Mucosa of descending colon (tissue), 3 donors: ENCODE data around the gene PLSCR3. TPM values are rescaled to one million over a fixed set of nuclear protein-coding genes. Genes with fewer than 3 reads are reported as not detected.

ENCODE experiments used
- ATAC-seq: fragments of 200-7000 bp; cut with Tn5 transposase; one replicate; pipeline ENCODE4 v1.9.1; 2020; ENCODE audit warnings: mild to moderate bottlenecking, moderate library complexity
- DNase-seq, 3 donors: peaks; one replicate each; pipeline ENCODE4 v3.0.0-alpha.2; 2020
- H3K36me3 ChIP-seq: fragments of 200-600 bp; one replicate; pipeline ENCODE4 v1.8.0; 2021; ENCODE audit warnings: low read depth, mild to moderate bottlenecking
- H3K4me1 ChIP-seq: fragments of 200-600 bp; one replicate; pipeline ENCODE4 v1.8.0; 2021; ENCODE audit warnings: low read depth, mild to moderate bottlenecking
- H3K4me3 ChIP-seq: fragments of 200-600 bp; one replicate; pipeline ENCODE4 v1.8.0; 2021; ENCODE audit warnings: mild to moderate bottlenecking
- H3K9me3 ChIP-seq: fragments of 200-600 bp; one replicate; pipeline ENCODE4 v1.8.0; 2021; ENCODE audit warnings: mild to moderate bottlenecking
- intact Hi-C, 2 donors: fragments of 100-400 bp; cut with DNase I in 1 of 2; cut with micrococcal nuclease in 1 of 2; formaldehyde crosslinking; loops; one replicate each; pipeline versions ENCODE4 v1.11.0 to v1.11.1; 2022; cut with DNase I, micrococcal nuclease
- total RNA-seq, 3 donors: library from RNA; stranded (reverse); fragmentation: NEBNext Ultra II Directional in 2 of 3; extraction: Animal tissue kit (Norgen Biotek cat#: 25700) in 2 of 3; gene quantifications; one replicate each; pipeline versions ENCODE4 v1.2.1 to v1.2.4, GENCODE V29; 2021 to 2023
- TF ChIP-seq, protein P1 (sequence below): fragments of 200-600 bp; IDR thresholded peaks from one replicate; pipeline ENCODE4 v1.8.0; 2022; ENCODE audit warnings: antibody characterized with exemption, mild to moderate bottlenecking
- donor health status: DM: no; HTN: no; CAD: no; lungs with moderate emphysema.
- donor health status: DM: no; HTN: no; CAD: no.
- donor health status: DM: no; HTN: yes; CAD: no.

The PLSCR3 gene
- total RNA-seq, 3 donors from 2014 or later: 5.5 to 21.6 (median 16.4) TPM

DNA sequence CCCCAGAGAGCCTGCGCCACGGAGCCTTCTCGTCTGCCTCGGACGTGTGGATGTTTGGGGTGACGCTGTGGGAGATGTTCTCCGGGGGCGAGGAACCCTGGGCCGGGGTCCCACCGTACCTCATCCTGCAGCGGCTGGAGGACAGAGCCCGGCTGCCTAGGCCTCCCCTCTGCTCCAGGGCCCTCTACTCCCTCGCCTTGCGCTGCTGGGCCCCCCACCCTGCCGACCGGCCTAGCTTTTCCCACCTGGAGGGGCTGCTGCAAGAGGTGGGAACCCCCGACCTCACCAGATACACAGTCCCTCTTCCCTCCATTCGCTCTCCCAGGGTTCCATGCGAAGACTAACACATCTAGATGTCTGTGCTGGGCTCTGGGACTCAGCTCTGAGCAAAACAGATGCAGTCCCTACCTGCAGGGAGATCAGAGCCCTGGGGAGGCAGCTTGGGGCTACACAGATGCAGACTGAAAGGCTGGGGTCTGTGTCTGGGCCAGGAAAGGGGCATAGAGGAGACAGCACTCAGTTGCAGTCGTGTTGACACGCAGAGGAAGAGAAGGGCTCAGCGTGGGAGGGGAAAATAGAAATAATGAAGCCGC lies 9.7 kb downstream of the PLSCR3 start:
- DNase-seq: no peak
- Histone ChIP-seq H3K9me3 (no peaks in the 10 kb centered on the region), H3K36me3 (no peaks in the 10 kb centered on the region), H3K4me1 (peaks cover 7% of the 10 kb centered on the region), H3K4me3 (no peak overlapping the region)
- intact Hi-C loops: no loop called here
- TF ChIP-seq, protein P1, sequence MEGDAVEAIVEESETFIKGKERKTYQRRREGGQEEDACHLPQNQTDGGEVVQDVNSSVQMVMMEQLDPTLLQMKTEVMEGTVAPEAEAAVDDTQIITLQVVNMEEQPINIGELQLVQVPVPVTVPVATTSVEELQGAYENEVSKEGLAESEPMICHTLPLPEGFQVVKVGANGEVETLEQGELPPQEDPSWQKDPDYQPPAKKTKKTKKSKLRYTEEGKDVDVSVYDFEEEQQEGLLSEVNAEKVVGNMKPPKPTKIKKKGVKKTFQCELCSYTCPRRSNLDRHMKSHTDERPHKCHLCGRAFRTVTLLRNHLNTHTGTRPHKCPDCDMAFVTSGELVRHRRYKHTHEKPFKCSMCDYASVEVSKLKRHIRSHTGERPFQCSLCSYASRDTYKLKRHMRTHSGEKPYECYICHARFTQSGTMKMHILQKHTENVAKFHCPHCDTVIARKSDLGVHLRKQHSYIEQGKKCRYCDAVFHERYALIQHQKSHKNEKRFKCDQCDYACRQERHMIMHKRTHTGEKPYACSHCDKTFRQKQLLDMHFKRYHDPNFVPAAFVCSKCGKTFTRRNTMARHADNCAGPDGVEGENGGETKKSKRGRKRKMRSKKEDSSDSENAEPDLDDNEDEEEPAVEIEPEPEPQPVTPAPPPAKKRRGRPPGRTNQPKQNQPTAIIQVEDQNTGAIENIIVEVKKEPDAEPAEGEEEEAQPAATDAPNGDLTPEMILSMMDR: no peak
- ATAC-seq: no peak

DNA sequence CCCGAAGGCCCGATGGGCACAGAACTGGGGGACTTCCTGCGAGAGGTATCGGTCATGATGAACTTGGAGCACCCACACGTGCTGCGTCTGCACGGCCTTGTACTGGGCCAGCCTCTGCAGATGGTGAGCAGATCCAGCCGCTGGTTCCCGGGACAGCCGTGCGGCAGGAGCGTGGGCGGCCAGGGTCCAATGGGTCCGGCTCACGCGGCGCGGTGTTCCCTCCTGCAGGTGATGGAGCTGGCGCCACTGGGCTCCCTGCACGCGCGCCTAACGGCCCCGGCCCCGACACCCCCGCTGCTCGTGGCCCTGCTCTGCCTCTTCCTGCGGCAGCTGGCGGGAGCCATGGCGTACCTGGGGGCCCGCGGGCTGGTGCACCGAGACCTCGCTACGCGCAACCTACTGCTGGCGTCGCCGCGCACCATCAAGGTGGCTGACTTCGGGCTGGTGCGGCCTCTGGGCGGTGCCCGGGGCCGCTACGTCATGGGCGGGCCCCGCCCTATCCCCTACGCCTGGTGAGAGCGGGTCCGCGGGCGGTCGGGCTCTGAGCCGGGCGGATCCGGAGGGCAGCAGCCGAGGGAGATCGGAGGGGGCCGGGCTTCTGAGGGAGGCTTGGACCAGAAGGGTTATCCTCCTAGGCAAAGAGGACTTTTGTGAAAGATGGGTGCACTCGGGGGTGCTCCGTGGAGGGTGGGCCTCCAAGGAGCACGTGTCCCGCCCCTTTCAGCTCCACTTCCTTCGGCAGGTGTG lies 10.4 kb downstream of the PLSCR3 start:
- DNase-seq (peak; percentile 50 to 76 (median 68)), ATAC-seq (peak; percentile 59)
- H3K9me3 ChIP-seq: no peaks in the 10 kb centered on the region
- TF ChIP-seq, protein P1: no peak
- H3K36me3 ChIP-seq: no peaks in the 10 kb centered on the region
- peaks cover 7% of the 10 kb centered on the region for H3K4me1 ChIP-seq
- intact Hi-C loops: no loop called here
- no peak overlapping the region for H3K4me3 ChIP-seq

DNA sequence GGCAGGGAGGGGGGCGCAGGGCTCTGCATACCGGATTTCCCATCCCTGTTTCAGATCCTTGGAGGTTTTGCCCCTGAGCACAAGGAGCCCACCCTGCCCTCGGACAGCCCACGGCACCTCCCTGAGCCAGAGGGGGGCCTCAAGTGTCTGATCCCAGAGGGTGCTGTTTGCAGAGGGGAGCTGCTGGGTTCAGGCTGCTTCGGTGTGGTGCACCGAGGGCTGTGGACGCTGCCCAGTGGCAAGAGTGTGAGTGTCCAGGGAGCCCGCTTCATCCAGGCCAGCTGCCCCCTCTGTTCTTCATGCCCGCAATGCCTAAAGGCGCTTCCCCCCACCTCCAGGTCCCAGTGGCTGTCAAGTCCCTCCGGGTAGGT lies 11.0 kb downstream of the PLSCR3 start:
- DNase-seq (no peak), ATAC-seq (no peak)
- intact Hi-C loops: no loop called here
- Histone ChIP-seq H3K36me3 (no peaks in the 10 kb centered on the region), H3K9me3 (no peaks in the 10 kb centered on the region), H3K4me1 (peaks cover 7% of the 10 kb centered on the region), H3K4me3 (no peak overlapping the region)
- TF ChIP-seq, protein P1: no peak

DNA sequence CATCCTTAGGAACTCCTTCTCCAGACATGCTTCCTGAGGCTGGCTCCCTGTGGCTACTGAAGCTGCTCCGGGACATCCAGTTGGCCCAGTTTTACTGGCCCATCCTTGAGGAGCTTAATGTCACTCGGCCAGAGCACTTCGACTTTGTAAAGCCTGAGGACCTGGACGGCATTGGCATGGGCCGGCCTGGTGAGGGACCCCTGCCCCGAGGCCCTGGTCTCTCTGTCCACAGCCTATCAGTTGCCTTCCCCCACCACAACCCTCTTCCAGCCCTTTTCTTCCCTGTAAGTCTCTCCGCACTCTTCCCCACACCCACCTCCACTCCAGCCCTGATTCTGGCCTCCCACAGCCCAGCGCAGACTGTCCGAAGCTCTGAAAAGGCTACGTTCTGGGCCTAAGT lies 11.4 kb downstream of the PLSCR3 start:
- DNase-seq: no peak
- TF ChIP-seq, protein P1: no peak
- ATAC-seq: no peak
- Histone ChIP-seq H3K4me1 (peaks cover 7% of the 10 kb centered on the region), H3K36me3 (no peaks in the 10 kb centered on the region), H3K9me3 (no peaks in the 10 kb centered on the region), H3K4me3 (no peak overlapping the region)
- intact Hi-C loops: no loop called here

DNA sequence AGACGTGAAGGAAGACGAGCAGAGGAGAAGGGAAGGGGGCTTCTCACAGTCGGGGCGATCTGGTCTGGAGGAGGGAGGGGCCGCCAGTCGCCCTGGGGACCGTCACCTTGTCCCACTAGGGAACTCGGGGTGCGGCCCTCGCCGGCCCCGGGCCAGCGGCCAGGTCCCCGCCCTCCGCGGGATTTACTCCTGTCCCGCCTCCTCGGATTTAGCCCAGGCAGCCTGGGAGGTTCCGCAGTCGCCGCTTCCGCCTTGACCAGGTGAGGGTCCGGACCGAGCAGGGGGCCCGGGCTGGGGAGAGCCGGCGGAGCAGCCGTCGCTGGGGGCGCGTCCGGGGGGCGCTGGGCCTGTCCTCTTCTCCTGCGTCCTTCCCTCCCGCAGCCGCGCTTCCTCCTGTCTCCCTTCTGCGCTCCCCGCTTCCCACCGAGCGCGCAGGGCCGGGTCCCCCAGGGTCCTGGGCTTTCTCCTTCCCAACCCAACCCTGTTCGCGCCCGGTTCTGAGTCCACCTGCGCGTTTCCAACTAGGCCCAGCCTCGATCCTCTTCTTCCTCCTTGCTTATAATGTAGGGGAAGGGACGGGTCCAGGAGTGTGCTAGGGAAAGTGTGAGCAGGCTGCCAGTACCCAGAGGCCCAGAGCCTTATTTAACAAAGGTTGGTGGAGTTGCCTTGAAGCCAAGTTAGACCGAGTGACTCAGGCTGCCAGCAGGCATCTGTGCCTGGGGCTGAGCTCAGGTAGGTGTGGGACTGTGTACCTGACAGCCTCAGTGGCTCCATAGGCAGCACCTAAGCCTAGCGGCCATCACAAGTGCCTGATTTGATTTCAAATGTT lies 13.3 kb downstream of the PLSCR3 start, which contains the start of gene TNK1:
Gene TNK1 (plus strand): TSS at position 235 of the 829 bp plus-strand sequence. CDS start 1,838 bp downstream, outside the sequence.
- Histone ChIP-seq H3K4me3 (peak within 1 kb of the TSS; percentile 44), H3K4me1 (peaks cover 7% of the 10 kb centered on the region), H3K9me3 (no peaks in the 10 kb centered on the region), H3K36me3 (no peaks in the 10 kb centered on the region)
- intact Hi-C loops: no loop called here
- DNase-seq: peak; percentile 87 to 89 (median 87)
- TF ChIP-seq, protein P1: no peak
- peak; percentile 90 for ATAC-seq
